ENCODE results near the gene OPCML.

DNA sequence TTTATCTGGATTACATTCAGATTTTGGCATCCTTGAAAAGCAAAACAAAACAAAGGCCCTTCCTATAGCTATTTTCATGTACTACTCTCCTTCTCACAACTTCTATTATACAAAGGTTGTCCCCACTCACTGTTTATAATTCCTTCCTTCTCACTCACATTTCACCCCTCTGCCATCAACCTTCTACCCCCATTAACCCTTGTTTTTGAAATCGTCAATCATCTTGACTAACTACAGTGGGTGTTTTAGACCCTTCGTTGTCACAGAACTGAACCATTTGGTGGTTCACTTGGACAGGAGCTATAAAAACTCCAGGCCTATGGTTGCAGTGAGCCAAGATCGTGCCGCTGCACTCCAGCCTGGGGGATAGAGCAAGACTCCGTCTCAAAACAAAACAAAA lies 639.4 kb downstream of the OPCML start:
- TF ChIP-seq EZH2 (IDR thresholded peaks at IDR 0.05; ENCODE audit: low read length, unreplicated experiment) (no peak), EZH2phosphoT487 (IDR thresholded peaks at IDR 0.05; ENCODE audit: borderline replicate concordance, low read length) (no peak)
- TF ChIP-seq, protein P1, sequence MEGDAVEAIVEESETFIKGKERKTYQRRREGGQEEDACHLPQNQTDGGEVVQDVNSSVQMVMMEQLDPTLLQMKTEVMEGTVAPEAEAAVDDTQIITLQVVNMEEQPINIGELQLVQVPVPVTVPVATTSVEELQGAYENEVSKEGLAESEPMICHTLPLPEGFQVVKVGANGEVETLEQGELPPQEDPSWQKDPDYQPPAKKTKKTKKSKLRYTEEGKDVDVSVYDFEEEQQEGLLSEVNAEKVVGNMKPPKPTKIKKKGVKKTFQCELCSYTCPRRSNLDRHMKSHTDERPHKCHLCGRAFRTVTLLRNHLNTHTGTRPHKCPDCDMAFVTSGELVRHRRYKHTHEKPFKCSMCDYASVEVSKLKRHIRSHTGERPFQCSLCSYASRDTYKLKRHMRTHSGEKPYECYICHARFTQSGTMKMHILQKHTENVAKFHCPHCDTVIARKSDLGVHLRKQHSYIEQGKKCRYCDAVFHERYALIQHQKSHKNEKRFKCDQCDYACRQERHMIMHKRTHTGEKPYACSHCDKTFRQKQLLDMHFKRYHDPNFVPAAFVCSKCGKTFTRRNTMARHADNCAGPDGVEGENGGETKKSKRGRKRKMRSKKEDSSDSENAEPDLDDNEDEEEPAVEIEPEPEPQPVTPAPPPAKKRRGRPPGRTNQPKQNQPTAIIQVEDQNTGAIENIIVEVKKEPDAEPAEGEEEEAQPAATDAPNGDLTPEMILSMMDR (conservative IDR thresholded peaks at IDR 0.05; ENCODE audit: low read depth, low read length): no peak

Measured in PC-3 (cell line).